HCT116 (cell line): ENCODE measurements around the gene DDI2. TPM values are rescaled to one million over a fixed set of nuclear protein-coding genes. Genes with fewer than 3 reads are reported as not detected.

Source experiments
- ATAC-seq: fragments of 200-7000 bp; cut with Tn5 transposase; 2 replicates; pipeline ENCODE4 v1.9.1; 2020; ENCODE audit warnings: mild to moderate bottlenecking, moderate library complexity
- BruUV-seq: library from RNA; stranded (reverse); fragments of 400-500 nt; replicated peaks from 2 replicates; lab custom pipeline; 2021; lab: Mats Ljungman, UMichigan
- CTCF ChIA-PET: fragments of 300-600 bp; sonication (Branson Sonifier 250); formaldehyde crosslinking; loops from one replicate; lab custom pipeline; 2021; ENCODE audit warnings: antibody characterized with exemption; lab: Charles Lee
- POLR2A ChIA-PET: fragments of 300-600, 350-600 bp; sonication (Branson Sonifier 250); formaldehyde crosslinking; loops from one replicate; lab custom pipeline; 2021; ENCODE audit warnings: antibody characterized with exemption; lab: Charles Lee
- RAD21 ChIA-PET, 2 experiments: fragments of 300-600 bp; sonication (Branson Sonifier 250); formaldehyde crosslinking; loops; one replicate each; lab custom pipeline; 2023; ENCODE audit warnings: low total read pairs in 2 of 2; ENCODE audit not compliant: uncharacterized antibody in 2 of 2, unreplicated experiment in 2 of 2, low non-redundant PET in 1 of 2; lab: Charles Lee
- DNase-seq: peaks from one replicate; pipeline ENCODE4 v3.0.0-alpha.2; 2010; ENCODE audit warnings: low read depth, low spot score
- H2AFZ ChIP-seq: fragments of 200-600 bp; shearing (Covaris generic), sonication (generic); 2 replicates; pipeline ENCODE4 v1.6.1; 2017; ENCODE audit warnings: low read depth, mixed run types, mixed read lengths, antibody characterized with exemption, low read length; ENCODE audit not compliant: poor library complexity, severe bottlenecking
- H3K27ac ChIP-seq: 2 replicates; pipeline ENCODE4 v1.5.1; 2012; ENCODE audit warnings: low read depth, low read length
- H3K27me3 ChIP-seq: fragments of 200-600 bp; sonication (generic); 2 replicates; pipeline ENCODE4 v1.6.1; 2016; ENCODE audit warnings: mixed run types, low read length, mixed read lengths; ENCODE audit not compliant: insufficient read depth
- H3K36me3 ChIP-seq, 2 experiments: fragments of 200-500 bp in 1 of 2; fragments of 200-600 bp in 1 of 2; sonication (Bioruptor generic) in 1 of 2; sonication (generic) in 1 of 2; 2 replicates each; pipeline versions ENCODE4 v1.5.1 to v1.6.1; 2014 to 2016; ENCODE audit warnings: low read length in 2 of 2, inconsistent platforms in 1 of 2, mixed read lengths in 1 of 2, mixed run types in 1 of 2; ENCODE audit not compliant: insufficient read depth in 2 of 2, control insufficient read depth in 1 of 2
- H3K4me1 ChIP-seq, 2 experiments: fragments of 200-600 bp in 1 of 2; sonication (generic) in 1 of 2; 2 replicates each; pipeline versions ENCODE4 v1.5.1 to v1.6.1; 2012 to 2017; ENCODE audit warnings: low read length in 2 of 2, inconsistent platforms in 1 of 2, mild to moderate bottlenecking in 1 of 2, mixed read lengths in 1 of 2, mixed run types in 1 of 2, moderate library complexity in 1 of 2; ENCODE audit not compliant: insufficient read depth in 2 of 2, control insufficient read depth in 1 of 2
- H3K4me2 ChIP-seq: fragments of 200-600 bp; sonication (generic); 2 replicates; pipeline ENCODE4 v1.6.1; 2017; ENCODE audit warnings: mixed run types, low read length, mixed read lengths
- H3K4me3 ChIP-seq, 2 experiments: fragments of 200-600 bp in 1 of 2; sonication (generic) in 1 of 2; replicated peaks in 1 of 2; 2 replicates each; pipeline ENCODE4 v1.5.1; 2011 to 2016; ENCODE audit warnings: low read length in 2 of 2, control low read depth in 1 of 2, low read depth in 1 of 2, mild to moderate bottlenecking in 1 of 2, mixed read lengths in 1 of 2, mixed run types in 1 of 2
- H3K79me2 ChIP-seq: fragments of 200-600 bp; sonication (generic); 2 replicates; pipeline ENCODE4 v1.6.1; 2017; ENCODE audit warnings: mild to moderate bottlenecking, mixed run types, low read length, moderate library complexity, mixed read lengths; ENCODE audit not compliant: insufficient read depth
- H3K9ac ChIP-seq: fragments of 200-600 bp; sonication (generic); 2 replicates; pipeline ENCODE4 v1.6.1; 2016; ENCODE audit warnings: low read length, mixed read lengths
- H3K9me2 ChIP-seq: fragments of 200-600 bp; sonication (generic), shearing (Covaris generic); 2 replicates; pipeline ENCODE4 v1.6.1; 2017; ENCODE audit warnings: mixed run types, mild to moderate bottlenecking, moderate library complexity; ENCODE audit not compliant: insufficient read depth
- H3K9me3 ChIP-seq, 2 experiments: fragments of 200-500 bp in 1 of 2; fragments of 200-600 bp in 1 of 2; sonication (Bioruptor generic) in 1 of 2; sonication (generic) in 1 of 2; 2 replicates each; pipeline ENCODE4 v1.6.1; 2014 to 2017; ENCODE audit warnings: low read length in 2 of 2, mixed read lengths in 2 of 2, inconsistent platforms in 1 of 2, low read depth in 1 of 2, mild to moderate bottlenecking in 1 of 2, mixed run types in 1 of 2, moderate library complexity in 1 of 2; ENCODE audit not compliant: control insufficient read depth in 1 of 2, insufficient read depth in 1 of 2
- H4K20me1 ChIP-seq: fragments of 200-600 bp; sonication (generic), shearing (Covaris generic); 2 replicates; pipeline ENCODE4 v1.6.1; 2017; ENCODE audit warnings: mixed run types, mild to moderate bottlenecking, moderate library complexity; ENCODE audit not compliant: insufficient read depth
- CBX3 ChIP-seq: IDR thresholded peaks from 2 replicates; pipeline ENCODE4 v1.6.1; 2012; ENCODE audit warnings: low read depth
- CEBPB ChIP-seq: IDR thresholded peaks from 2 replicates; pipeline ENCODE4 v1.6.1; 2012; ENCODE audit warnings: low read depth
- EGR1 ChIP-seq: IDR thresholded peaks from 2 replicates; pipeline ENCODE4 v1.6.1; 2012; ENCODE audit warnings: low read depth
- ELF1 ChIP-seq: IDR thresholded peaks from 2 replicates; pipeline ENCODE4 v1.6.1; 2012; ENCODE audit warnings: low read depth, borderline replicate concordance
- EZH2 ChIP-seq: fragments of 200-600 bp; sonication (generic); IDR thresholded peaks from 2 replicates; pipeline ENCODE4 v1.6.1; 2017; ENCODE audit warnings: antibody characterized with exemption, mixed run types
- FOSL1 ChIP-seq: IDR thresholded peaks from 2 replicates; pipeline ENCODE4 v1.6.1; 2012; ENCODE audit warnings: low read depth
- POLR2A ChIP-seq: IDR thresholded peaks from 2 replicates; pipeline ENCODE4 v1.7.0; 2011; ENCODE audit warnings: borderline replicate concordance; ENCODE audit not compliant: insufficient read depth, insufficient read length; ENCODE audit errors: extremely low read depth
- POLR2AphosphoS5 ChIP-seq: IDR thresholded peaks from 2 replicates; pipeline ENCODE4 v1.6.1; 2011; ENCODE audit warnings: mild to moderate bottlenecking, low read depth, low read length, moderate library complexity
- RAD21 ChIP-seq: IDR thresholded peaks from 2 replicates; pipeline ENCODE4 v1.6.1; 2012; ENCODE audit warnings: low read depth, mild to moderate bottlenecking
- SIN3A ChIP-seq: IDR thresholded peaks from 2 replicates; pipeline ENCODE4 v1.6.1; 2012; ENCODE audit warnings: low read depth
- SP1 ChIP-seq: IDR thresholded peaks from 2 replicates; pipeline ENCODE4 v1.6.1; 2012; ENCODE audit warnings: low read depth
- YY1 ChIP-seq: IDR thresholded peaks from 2 replicates; pipeline ENCODE4 v1.6.1; 2011; ENCODE audit warnings: low read length, low read depth, moderate library complexity, mild to moderate bottlenecking; ENCODE audit not compliant: insufficient replicate concordance; ENCODE audit errors: extremely low read depth
- ZNF274 ChIP-seq: fragments of 200-500 bp; sonication (Bioruptor generic); IDR thresholded peaks from 2 replicates; pipeline ENCODE4 v1.6.1; 2014; ENCODE audit warnings: mild to moderate bottlenecking, low read depth, low read length, inconsistent platforms
- intact Hi-C: fragments of 100-400 bp; cut with micrococcal nuclease; formaldehyde crosslinking; loops from 2 replicates; pipeline ENCODE4 v1.10.0; 2022
- total RNA-seq: library from RNA; stranded (reverse); gene quantifications from one replicate; pipeline ENCODE4 v1.2.1, GENCODE V29; 2021; ENCODE audit not compliant: unreplicated experiment
- TF ChIP-seq, protein P1 (sequence below): IDR thresholded peaks from 2 replicates; pipeline ENCODE4 v1.6.1; 2012
- TF ChIP-seq, protein P2 (sequence below): IDR thresholded peaks from 2 replicates; pipeline ENCODE4 v1.6.1; 2011; ENCODE audit warnings: mild to moderate bottlenecking, low read length, moderate library complexity; ENCODE audit not compliant: insufficient replicate concordance; ENCODE audit errors: extremely low read depth
- TF ChIP-seq, protein P3 (sequence below): IDR thresholded peaks from 2 replicates; pipeline ENCODE4 v1.6.1; 2012; ENCODE audit warnings: low read depth
- TF ChIP-seq, protein P4 (sequence below): IDR thresholded peaks from 2 replicates; pipeline ENCODE4 v1.6.1; 2012

The DDI2 gene
- total RNA-seq, 1 experiment from 2014 or later: 26.3 TPM

DNA sequence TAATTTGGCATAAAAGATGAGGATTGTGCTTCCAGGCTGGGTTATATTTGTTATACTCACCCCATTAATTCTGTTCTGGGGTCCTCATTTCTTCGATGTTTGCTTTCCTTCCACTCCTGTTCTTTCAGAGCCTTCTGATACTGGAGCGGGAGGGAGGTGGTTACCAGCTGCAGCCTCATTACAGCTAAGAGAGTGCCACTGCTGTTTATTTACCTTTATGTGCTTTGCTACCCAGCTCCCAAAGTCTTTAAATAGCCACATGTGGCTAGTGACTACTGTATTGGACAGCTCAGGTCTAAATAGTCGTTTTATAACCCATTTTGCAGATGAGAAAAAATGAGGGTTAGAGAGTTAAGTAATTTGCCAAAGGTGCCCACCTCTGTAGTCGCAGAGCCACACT, 92.0 kb downstream of the DDI2 start (continued):
- TF ChIP-seq ELF1: no peak
- TF ChIP-seq POLR2A: no peak
- TF ChIP-seq, protein P1, sequence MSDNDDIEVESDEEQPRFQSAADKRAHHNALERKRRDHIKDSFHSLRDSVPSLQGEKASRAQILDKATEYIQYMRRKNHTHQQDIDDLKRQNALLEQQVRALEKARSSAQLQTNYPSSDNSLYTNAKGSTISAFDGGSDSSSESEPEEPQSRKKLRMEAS: no peak
- no peak for TF ChIP-seq CEBPB
- TF ChIP-seq EZH2: no peak
- TF ChIP-seq, protein P2, sequence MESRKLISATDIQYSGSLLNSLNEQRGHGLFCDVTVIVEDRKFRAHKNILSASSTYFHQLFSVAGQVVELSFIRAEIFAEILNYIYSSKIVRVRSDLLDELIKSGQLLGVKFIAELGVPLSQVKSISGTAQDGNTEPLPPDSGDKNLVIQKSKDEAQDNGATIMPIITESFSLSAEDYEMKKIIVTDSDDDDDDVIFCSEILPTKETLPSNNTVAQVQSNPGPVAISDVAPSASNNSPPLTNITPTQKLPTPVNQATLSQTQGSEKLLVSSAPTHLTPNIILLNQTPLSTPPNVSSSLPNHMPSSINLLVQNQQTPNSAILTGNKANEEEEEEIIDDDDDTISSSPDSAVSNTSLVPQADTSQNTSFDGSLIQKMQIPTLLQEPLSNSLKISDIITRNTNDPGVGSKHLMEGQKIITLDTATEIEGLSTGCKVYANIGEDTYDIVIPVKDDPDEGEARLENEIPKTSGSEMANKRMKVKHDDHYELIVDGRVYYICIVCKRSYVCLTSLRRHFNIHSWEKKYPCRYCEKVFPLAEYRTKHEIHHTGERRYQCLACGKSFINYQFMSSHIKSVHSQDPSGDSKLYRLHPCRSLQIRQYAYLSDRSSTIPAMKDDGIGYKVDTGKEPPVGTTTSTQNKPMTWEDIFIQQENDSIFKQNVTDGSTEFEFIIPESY: no peak
- no peak for TF ChIP-seq POLR2AphosphoS5
- TF ChIP-seq CBX3: no peak
- TF ChIP-seq SIN3A: no peak

DNA sequence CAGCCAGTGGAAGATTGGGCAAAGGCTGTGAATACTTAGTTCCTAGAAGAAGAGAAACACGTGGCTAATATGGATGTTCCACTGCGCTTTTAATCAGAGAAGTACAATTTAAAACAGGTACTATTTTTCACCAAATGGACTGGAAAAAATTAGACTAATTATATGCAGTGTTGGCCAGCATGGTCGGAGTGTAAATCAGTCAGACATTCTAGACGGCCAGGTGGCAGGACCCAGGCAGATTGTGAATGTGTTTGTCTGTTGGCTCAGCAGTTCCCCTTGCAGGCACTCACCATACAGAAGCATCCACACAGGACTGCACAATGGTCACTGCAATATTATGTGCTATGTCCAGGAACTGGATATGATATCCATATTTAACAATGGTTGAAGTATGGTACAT, 94.9 kb downstream of the DDI2 start:
- RAD21 ChIA-PET: no interaction called here
- CTCF ChIA-PET: no interaction called here
- Histone ChIP-seq H3K36me3 (no peaks in the 10 kb centered on the region), H3K4me1 (no peaks in the 10 kb centered on the region), H4K20me1 (no peaks in the 10 kb centered on the region), H3K4me3 (no peak overlapping the region), H3K27me3 (no peaks in the 10 kb centered on the region), H2AFZ (no peak overlapping the region), H3K79me2 (peaks cover 4% of the 10 kb centered on the region; the same call in 1 of the 2 replicates), H3K27ac (no peak overlapping the region), H3K9me2 (no peaks in the 10 kb centered on the region), H3K9me3 (no peaks in the 10 kb centered on the region), H3K9ac (no peak overlapping the region), H3K4me2 (no peak overlapping the region)
- ATAC-seq (no peak), DNase-seq (no peak)
- POLR2A ChIA-PET: no interaction called here
- no TSS peak for BruUV-seq
- intact Hi-C loops: no loop called here
- no peak for TF ChIP-seq ELF1
- no peak for TF ChIP-seq RAD21
- no peak for TF ChIP-seq YY1
- no peak for TF ChIP-seq EGR1
- TF ChIP-seq EZH2: no peak
- TF ChIP-seq, protein P2: no peak
- TF ChIP-seq POLR2A: no peak
- TF ChIP-seq, protein P3, sequence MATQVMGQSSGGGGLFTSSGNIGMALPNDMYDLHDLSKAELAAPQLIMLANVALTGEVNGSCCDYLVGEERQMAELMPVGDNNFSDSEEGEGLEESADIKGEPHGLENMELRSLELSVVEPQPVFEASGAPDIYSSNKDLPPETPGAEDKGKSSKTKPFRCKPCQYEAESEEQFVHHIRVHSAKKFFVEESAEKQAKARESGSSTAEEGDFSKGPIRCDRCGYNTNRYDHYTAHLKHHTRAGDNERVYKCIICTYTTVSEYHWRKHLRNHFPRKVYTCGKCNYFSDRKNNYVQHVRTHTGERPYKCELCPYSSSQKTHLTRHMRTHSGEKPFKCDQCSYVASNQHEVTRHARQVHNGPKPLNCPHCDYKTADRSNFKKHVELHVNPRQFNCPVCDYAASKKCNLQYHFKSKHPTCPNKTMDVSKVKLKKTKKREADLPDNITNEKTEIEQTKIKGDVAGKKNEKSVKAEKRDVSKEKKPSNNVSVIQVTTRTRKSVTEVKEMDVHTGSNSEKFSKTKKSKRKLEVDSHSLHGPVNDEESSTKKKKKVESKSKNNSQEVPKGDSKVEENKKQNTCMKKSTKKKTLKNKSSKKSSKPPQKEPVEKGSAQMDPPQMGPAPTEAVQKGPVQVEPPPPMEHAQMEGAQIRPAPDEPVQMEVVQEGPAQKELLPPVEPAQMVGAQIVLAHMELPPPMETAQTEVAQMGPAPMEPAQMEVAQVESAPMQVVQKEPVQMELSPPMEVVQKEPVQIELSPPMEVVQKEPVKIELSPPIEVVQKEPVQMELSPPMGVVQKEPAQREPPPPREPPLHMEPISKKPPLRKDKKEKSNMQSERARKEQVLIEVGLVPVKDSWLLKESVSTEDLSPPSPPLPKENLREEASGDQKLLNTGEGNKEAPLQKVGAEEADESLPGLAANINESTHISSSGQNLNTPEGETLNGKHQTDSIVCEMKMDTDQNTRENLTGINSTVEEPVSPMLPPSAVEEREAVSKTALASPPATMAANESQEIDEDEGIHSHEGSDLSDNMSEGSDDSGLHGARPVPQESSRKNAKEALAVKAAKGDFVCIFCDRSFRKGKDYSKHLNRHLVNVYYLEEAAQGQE: no peak
- TF ChIP-seq, protein P1: no peak
- TF ChIP-seq SP1: no peak
- TF ChIP-seq FOSL1: no peak
- no peak for TF ChIP-seq CBX3
- TF ChIP-seq ZNF274: no peak
- TF ChIP-seq, protein P4, sequence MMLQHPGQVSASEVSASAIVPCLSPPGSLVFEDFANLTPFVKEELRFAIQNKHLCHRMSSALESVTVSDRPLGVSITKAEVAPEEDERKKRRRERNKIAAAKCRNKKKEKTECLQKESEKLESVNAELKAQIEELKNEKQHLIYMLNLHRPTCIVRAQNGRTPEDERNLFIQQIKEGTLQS: no peak
